ENCODE results near the gene ERN2. TPM values are rescaled to one million over a fixed set of nuclear protein-coding genes. Genes with fewer than 3 reads are reported as not detected.
A peak's percentile ranks its signal among the peaks of the same experiment; 100 is the strongest.

The ERN2 gene
- total and polyA plus RNA-seq, 2 of the 13 experiments (the other 11 are each of a cell fraction or from before 2014, with no cell fraction given), result 2.2 to 3.5 TPM

- TF ChIP-seq ZNF281 (CRISPR knock-in tag; IDR thresholded peaks at IDR 0.05; ENCODE audit: borderline replicate concordance) (peak; percentile 32; the same call in 1 of the 2 replicates), PTBP1 (IDR thresholded peaks at IDR 0.05; ENCODE audit: low read depth, low read length, poor library complexity, severe bottlenecking) (peak; percentile 31), ZBED4 (CRISPR knock-in tag; IDR thresholded peaks at IDR 0.05; ENCODE audit: borderline replicate concordance) (peak; percentile 77), ZNF569 (CRISPR knock-in tag; IDR thresholded peaks at IDR 0.05; ENCODE audit: borderline replicate concordance) (no peak), ATF2 (CRISPR knock-in tag; IDR thresholded peaks at IDR 0.05) (peak; percentile 92), ZNF770 (CRISPR knock-in tag; IDR thresholded peaks at IDR 0.05) (peak; percentile 78), KLF12 (CRISPR knock-in tag; IDR thresholded peaks at IDR 0.05; ENCODE audit: borderline replicate concordance) (peak; percentile 64; the same call in 1 of the 2 replicates), ARID2 (CRISPR knock-in tag; IDR thresholded peaks at IDR 0.05; ENCODE audit: borderline replicate concordance) (peak; percentile 100), TGIF2 (CRISPR knock-in tag; IDR thresholded peaks at IDR 0.05) (peak; percentile 98), MYNN (CRISPR knock-in tag; IDR thresholded peaks at IDR 0.05; ENCODE audit: low read depth) (peak; percentile 78; the same call in 1 of the 2 replicates), ARNT (IDR thresholded peaks at IDR 0.05) (no peak), SMAD3 (CRISPR knock-in tag; IDR thresholded peaks at IDR 0.05) (peak; percentile 88), IKZF5 (CRISPR knock-in tag; IDR thresholded peaks at IDR 0.05) (peak; percentile 92; the same call in 1 of the 2 replicates)
Observed at GRCh38 chr16:23678430-23679273, 34.4 kb downstream of the ERN2 start, which contains the start of gene PLK1 (continued).

Measured in HepG2 (cell line).